HepG2 (cell line): ENCODE data around the gene IGDCC3. TPM values are rescaled to one million over a fixed set of nuclear protein-coding genes. Genes with fewer than 3 reads are reported as not detected.

ENCODE experiments used
- CENPT ChIP-seq: sonication (generic); formaldehyde crosslinking; IDR thresholded peaks from 2 replicates; pipeline ENCODE4 v1.8.0; 2022; ENCODE audit warnings: low read depth, mild to moderate bottlenecking, moderate library complexity, missing genetic modification reagents
- HDAC2 ChIP-seq: sonication (generic); formaldehyde crosslinking; IDR thresholded peaks from 2 replicates; pipeline ENCODE4 v1.4.0; 2020; ENCODE audit warnings: missing genetic modification reagents
- HNF4A ChIP-seq: sonication (generic); formaldehyde crosslinking; IDR thresholded peaks from 2 replicates; pipeline ENCODE4 v1.4.0; 2020; ENCODE audit warnings: missing genetic modification reagents
- HOXD1 ChIP-seq: sonication (generic); formaldehyde crosslinking; IDR thresholded peaks from 2 replicates; pipeline ENCODE4 v1.5.0; 2020; ENCODE audit warnings: missing genetic modification reagents
- ISX ChIP-seq: sonication (generic); formaldehyde crosslinking; conservative IDR thresholded peaks from 2 replicates; pipeline ENCODE4 v1.5.0; 2020; ENCODE audit warnings: missing genetic modification reagents
- LCORL ChIP-seq, 2 experiments: fragments of 450-650 bp in 1 of 2; sonication (generic) in 1 of 2; formaldehyde crosslinking in 1 of 2; IDR thresholded peaks; 2 replicates each; pipeline versions ENCODE4 v1.5.0 to v1.6.1; 2017 to 2020; ENCODE audit warnings: antibody characterized with exemption in 1 of 2, missing genetic modification reagents in 1 of 2
- MAZ ChIP-seq, 2 experiments: sonication (generic) in 1 of 2; formaldehyde crosslinking in 1 of 2; IDR thresholded peaks; 2 replicates each; pipeline versions ENCODE4 v1.5.0 to v1.6.1; 2012 to 2020; ENCODE audit warnings: low read depth in 2 of 2, mild to moderate bottlenecking in 2 of 2, borderline replicate concordance in 1 of 2, improper control_type of control experiment in 1 of 2, low read length in 1 of 2, missing genetic modification reagents in 1 of 2, moderate library complexity in 1 of 2
- PHF20 ChIP-seq: sonication (generic); formaldehyde crosslinking; IDR thresholded peaks from 2 replicates; pipeline ENCODE4 v1.5.0; 2020; ENCODE audit warnings: mild to moderate bottlenecking, missing genetic modification reagents
- RARA ChIP-seq: IDR thresholded peaks from 2 replicates; pipeline ENCODE4 v1.6.1; 2016; ENCODE audit warnings: missing genetic modification reagents, missing compliant biosample characterization
- SIX1 ChIP-seq: sonication (generic); formaldehyde crosslinking; IDR thresholded peaks from 2 replicates; pipeline ENCODE4 v1.4.0; 2020; ENCODE audit warnings: missing genetic modification reagents, borderline replicate concordance
- SOX6 ChIP-seq, 2 experiments: fragments of 450-650 bp in 1 of 2; sonication (generic) in 1 of 2; formaldehyde crosslinking in 1 of 2; IDR thresholded peaks; 2 replicates each; pipeline versions ENCODE4 v1.4.0 to v1.6.1; 2017 to 2020; ENCODE audit warnings: antibody characterized with exemption in 1 of 2, mild to moderate bottlenecking in 1 of 2, missing genetic modification reagents in 1 of 2
- SRF ChIP-seq: IDR thresholded peaks from 2 replicates; pipeline ENCODE4 v1.6.1; 2011; ENCODE audit warnings: mild to moderate bottlenecking, low read depth, low read length, moderate library complexity
- STAG1 ChIP-seq: sonication (generic); formaldehyde crosslinking; IDR thresholded peaks from 2 replicates; pipeline ENCODE4 v1.4.0; 2020; ENCODE audit warnings: missing genetic modification reagents
- ZNF260 ChIP-seq: sonication (generic); formaldehyde crosslinking; IDR thresholded peaks from 2 replicates; pipeline ENCODE4 v1.4.0; 2020; ENCODE audit warnings: missing genetic modification reagents, low read depth, mild to moderate bottlenecking, borderline replicate concordance
- ZNF292 ChIP-seq: sonication (generic); formaldehyde crosslinking; IDR thresholded peaks from 2 replicates; pipeline ENCODE4 v1.8.1; 2022; ENCODE audit warnings: mild to moderate bottlenecking, low read depth, missing genetic modification reagents, borderline replicate concordance
- ZNF333 ChIP-seq: sonication (generic); formaldehyde crosslinking; IDR thresholded peaks from 2 replicates; pipeline ENCODE4 v1.4.0; 2020; ENCODE audit warnings: mild to moderate bottlenecking, missing genetic modification reagents, borderline replicate concordance
- polyA plus RNA-seq, 8 experiments: library from polyadenylated mRNA; depleted of rRNA in 3 of 8; stranded (reverse) in 7 of 8; unstranded in 1 of 8; fragments of >200 nt; fragmentation: Illumina TruSeq in 4 of 8; extraction: Trizol in 4 of 8; gene quantifications; 2 replicates each; pipeline versions ENCODE4 v1.2.1 to v1.2.3, GENCODE V29; 2011 to 2016; ENCODE audit warnings: low read depth in 4 of 8, missing spikeins in 1 of 8, mixed read lengths in 1 of 8; ENCODE audit not compliant: insufficient read depth in 1 of 8
- total RNA-seq, 5 experiments: library from RNA; depleted of rRNA; stranded (reverse); fragments of >200 nt; fragmentation: Illumina TruSeq; extraction: Trizol; gene quantifications; 2 replicates each; pipeline ENCODE4 v1.2.3, GENCODE V29; 2016; ENCODE audit warnings: low read depth in 1 of 5
- TF ChIP-seq, protein P1 (sequence below): sonication (generic); formaldehyde crosslinking; IDR thresholded peaks from 2 replicates; pipeline ENCODE4 v1.4.0; 2020; ENCODE audit warnings: missing genetic modification reagents, borderline replicate concordance
- TF ChIP-seq, protein P2 (sequence below): sonication (generic); formaldehyde crosslinking; IDR thresholded peaks from 2 replicates; pipeline ENCODE4 v1.9.0; 2022; ENCODE audit warnings: missing genetic modification reagents, mild to moderate bottlenecking, borderline replicate concordance
- TF ChIP-seq, protein P3 (sequence below): sonication (generic); formaldehyde crosslinking; IDR thresholded peaks from 2 replicates; pipeline ENCODE4 v1.4.0; 2020; ENCODE audit warnings: missing genetic modification reagents
- TF ChIP-seq, protein P4 (sequence below): sonication (generic); formaldehyde crosslinking; IDR thresholded peaks from 2 replicates; pipeline ENCODE4 v1.8.0; 2023; ENCODE audit warnings: mild to moderate bottlenecking, missing genetic modification reagents
- TF ChIP-seq, protein P5 (sequence below): sonication (generic); formaldehyde crosslinking; IDR thresholded peaks from 2 replicates; pipeline ENCODE4 v1.4.0; 2020; ENCODE audit warnings: low read depth, mild to moderate bottlenecking, missing genetic modification reagents

IGDCC3 gene
- total and polyA plus RNA-seq, 2 of the 13 experiments (the other 11 are each of a cell fraction or from before 2014, with no cell fraction given), result 30.1 to 51.8 TPM

DNA sequence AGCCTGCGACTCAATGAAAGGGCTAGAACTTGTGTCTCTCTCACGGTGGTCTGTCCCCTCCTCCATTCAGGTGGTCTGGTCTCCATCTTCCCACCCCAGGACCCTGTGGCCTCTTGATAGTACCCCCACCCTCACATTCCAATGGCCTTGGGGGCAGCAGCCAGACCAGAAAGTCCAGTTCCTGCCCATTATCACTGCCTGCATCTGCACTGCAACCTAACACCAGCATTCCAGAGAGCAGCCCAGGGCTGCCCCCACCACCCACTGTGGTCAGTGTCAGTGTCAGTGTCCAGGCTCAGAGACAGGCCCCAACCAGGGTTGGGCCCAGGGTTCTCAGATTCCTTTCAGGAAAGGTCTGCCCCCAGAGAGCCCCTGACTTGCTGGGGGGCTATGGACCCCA, 12.6 kb downstream of the IGDCC3 start (continued):
- TF ChIP-seq, protein P1, sequence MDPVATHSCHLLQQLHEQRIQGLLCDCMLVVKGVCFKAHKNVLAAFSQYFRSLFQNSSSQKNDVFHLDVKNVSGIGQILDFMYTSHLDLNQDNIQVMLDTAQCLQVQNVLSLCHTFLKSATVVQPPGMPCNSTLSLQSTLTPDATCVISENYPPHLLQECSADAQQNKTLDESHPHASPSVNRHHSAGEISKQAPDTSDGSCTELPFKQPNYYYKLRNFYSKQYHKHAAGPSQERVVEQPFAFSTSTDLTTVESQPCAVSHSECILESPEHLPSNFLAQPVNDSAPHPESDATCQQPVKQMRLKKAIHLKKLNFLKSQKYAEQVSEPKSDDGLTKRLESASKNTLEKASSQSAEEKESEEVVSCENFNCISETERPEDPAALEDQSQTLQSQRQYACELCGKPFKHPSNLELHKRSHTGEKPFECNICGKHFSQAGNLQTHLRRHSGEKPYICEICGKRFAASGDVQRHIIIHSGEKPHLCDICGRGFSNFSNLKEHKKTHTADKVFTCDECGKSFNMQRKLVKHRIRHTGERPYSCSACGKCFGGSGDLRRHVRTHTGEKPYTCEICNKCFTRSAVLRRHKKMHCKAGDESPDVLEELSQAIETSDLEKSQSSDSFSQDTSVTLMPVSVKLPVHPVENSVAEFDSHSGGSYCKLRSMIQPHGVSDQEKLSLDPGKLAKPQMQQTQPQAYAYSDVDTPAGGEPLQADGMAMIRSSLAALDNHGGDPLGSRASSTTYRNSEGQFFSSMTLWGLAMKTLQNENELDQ (CRISPR knock-in tag), result no peak
- 0 out of 2 replicates have a peak, but pooled peaks have one; percentile 6 for TF ChIP-seq STAG1 (CRISPR knock-in tag)
- TF ChIP-seq HDAC2 (CRISPR knock-in tag), result no peak
- TF ChIP-seq, protein P2, sequence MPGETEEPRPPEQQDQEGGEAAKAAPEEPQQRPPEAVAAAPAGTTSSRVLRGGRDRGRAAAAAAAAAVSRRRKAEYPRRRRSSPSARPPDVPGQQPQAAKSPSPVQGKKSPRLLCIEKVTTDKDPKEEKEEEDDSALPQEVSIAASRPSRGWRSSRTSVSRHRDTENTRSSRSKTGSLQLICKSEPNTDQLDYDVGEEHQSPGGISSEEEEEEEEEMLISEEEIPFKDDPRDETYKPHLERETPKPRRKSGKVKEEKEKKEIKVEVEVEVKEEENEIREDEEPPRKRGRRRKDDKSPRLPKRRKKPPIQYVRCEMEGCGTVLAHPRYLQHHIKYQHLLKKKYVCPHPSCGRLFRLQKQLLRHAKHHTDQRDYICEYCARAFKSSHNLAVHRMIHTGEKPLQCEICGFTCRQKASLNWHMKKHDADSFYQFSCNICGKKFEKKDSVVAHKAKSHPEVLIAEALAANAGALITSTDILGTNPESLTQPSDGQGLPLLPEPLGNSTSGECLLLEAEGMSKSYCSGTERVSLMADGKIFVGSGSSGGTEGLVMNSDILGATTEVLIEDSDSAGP (CRISPR knock-in tag), result peak; percentile 40; the same call in 1 of the 2 replicates
- no peak for TF ChIP-seq ISX
- no peak for TF ChIP-seq HOXD1 (CRISPR knock-in tag)
- no peak for TF ChIP-seq LCORL (IDR thresholded peaks at IDR 0.05)
- TF ChIP-seq LCORL (CRISPR knock-in tag; IDR thresholded peaks at IDR 0.05), result peak; percentile 66; the same call in 1 of the 2 replicates
- TF ChIP-seq ZNF260 (CRISPR knock-in tag), result no peak
- no peak for TF ChIP-seq SRF
- TF ChIP-seq CENPT (CRISPR knock-in tag), result no peak
- TF ChIP-seq, protein P3, sequence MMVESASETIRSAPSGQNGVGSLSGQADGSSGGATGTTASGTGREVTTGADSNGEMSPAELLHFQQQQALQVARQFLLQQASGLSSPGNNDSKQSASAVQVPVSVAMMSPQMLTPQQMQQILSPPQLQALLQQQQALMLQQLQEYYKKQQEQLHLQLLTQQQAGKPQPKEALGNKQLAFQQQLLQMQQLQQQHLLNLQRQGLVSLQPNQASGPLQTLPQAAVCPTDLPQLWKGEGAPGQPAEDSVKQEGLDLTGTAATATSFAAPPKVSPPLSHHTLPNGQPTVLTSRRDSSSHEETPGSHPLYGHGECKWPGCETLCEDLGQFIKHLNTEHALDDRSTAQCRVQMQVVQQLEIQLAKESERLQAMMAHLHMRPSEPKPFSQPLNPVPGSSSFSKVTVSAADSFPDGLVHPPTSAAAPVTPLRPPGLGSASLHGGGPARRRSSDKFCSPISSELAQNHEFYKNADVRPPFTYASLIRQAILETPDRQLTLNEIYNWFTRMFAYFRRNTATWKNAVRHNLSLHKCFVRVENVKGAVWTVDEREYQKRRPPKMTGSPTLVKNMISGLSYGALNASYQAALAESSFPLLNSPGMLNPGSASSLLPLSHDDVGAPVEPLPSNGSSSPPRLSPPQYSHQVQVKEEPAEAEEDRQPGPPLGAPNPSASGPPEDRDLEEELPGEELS (CRISPR knock-in tag), result peak; percentile 39; the same call in 1 of the 2 replicates
- TF ChIP-seq SOX6 (IDR thresholded peaks at IDR 0.05), result no peak
- TF ChIP-seq SOX6 (CRISPR knock-in tag; IDR thresholded peaks at IDR 0.05), result peak; percentile 34; the same call in 1 of the 2 replicates
- TF ChIP-seq HNF4A (CRISPR knock-in tag), result peak; percentile 74
- no peak for TF ChIP-seq PHF20 (CRISPR knock-in tag)
- no peak for TF ChIP-seq ZNF333 (CRISPR knock-in tag)
- TF ChIP-seq, protein P4, sequence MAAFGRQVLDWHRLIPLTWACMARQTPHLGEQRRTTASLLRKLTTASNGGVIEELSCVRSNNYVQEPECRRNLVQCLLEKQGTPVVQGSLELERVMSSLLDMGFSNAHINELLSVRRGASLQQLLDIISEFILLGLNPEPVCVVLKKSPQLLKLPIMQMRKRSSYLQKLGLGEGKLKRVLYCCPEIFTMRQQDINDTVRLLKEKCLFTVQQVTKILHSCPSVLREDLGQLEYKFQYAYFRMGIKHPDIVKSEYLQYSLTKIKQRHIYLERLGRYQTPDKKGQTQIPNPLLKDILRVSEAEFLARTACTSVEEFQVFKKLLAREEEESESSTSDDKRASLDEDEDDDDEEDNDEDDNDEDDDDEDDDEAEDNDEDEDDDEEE (CRISPR knock-in tag), result no peak
- TF ChIP-seq ZNF292 (CRISPR knock-in tag), result peak; percentile 70; the same call in 1 of the 2 replicates
- peak; percentile 32; the same call in 1 of the 2 replicates for TF ChIP-seq RARA (CRISPR knock-in tag)
- no peak for TF ChIP-seq MAZ (IDR thresholded peaks at IDR 0.05; ENCODE audit: borderline replicate concordance, low read depth, low read length)
- 0 out of 2 replicates have a peak, but pooled peaks have one; percentile 22 for TF ChIP-seq MAZ (CRISPR knock-in tag; IDR thresholded peaks at IDR 0.05; ENCODE audit: low read depth)
- peak; percentile 88; the same call in 1 of the 2 replicates for TF ChIP-seq SIX1 (CRISPR knock-in tag)
- TF ChIP-seq, protein P5, sequence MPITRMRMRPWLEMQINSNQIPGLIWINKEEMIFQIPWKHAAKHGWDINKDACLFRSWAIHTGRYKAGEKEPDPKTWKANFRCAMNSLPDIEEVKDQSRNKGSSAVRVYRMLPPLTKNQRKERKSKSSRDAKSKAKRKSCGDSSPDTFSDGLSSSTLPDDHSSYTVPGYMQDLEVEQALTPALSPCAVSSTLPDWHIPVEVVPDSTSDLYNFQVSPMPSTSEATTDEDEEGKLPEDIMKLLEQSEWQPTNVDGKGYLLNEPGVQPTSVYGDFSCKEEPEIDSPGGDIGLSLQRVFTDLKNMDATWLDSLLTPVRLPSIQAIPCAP (CRISPR knock-in tag), result no peak
